Epithelial cell of prostate (primary cell): ENCODE measurements around the gene KLHL40.
A peak's percentile ranks its signal among the peaks of the same experiment; 100 is the strongest.

Experiments used
- DNase-seq: peaks from one replicate; pipeline ENCODE4 v3.0.0-alpha.2; 2011; ENCODE audit warnings: low read depth, low spot score
- H3K27ac ChIP-seq: fragments of 450-650 bp; 2 replicates; pipeline ENCODE4 v1.5.1; 2017; ENCODE audit warnings: mild to moderate bottlenecking

Gene KLHL40

DNA sequence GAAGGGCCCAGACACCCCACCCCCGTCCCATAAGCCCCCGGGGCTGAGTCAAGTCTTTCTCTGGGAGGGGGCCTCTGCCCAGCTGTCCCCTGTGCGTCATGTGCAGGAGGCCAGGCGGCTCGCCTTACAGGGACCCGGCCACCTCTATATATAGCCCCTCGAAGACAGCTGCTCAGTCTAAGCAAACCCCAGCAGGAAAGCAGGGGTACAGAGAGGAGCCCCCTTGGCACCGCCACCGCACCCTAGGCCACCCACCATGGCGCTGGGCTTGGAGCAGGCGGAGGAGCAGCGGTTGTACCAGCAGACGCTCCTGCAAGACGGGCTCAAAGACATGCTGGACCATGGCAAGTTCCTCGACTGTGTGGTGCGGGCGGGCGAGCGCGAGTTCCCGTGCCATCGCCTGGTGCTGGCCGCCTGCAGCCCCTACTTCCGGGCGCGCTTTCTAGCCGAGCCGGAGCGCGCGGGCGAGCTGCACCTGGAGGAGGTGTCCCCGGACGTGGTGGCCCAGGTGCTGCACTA lies at the start of gene KLHL40:
KLHL40 (plus strand) TSS at position 175 of the 519 bp plus-strand sequence; CDS start at position 257, 82 bp downstream.
- DNase-seq = no peak
- peak within 1 kb of the TSS; percentile 9 for H3K27ac ChIP-seq

DNA sequence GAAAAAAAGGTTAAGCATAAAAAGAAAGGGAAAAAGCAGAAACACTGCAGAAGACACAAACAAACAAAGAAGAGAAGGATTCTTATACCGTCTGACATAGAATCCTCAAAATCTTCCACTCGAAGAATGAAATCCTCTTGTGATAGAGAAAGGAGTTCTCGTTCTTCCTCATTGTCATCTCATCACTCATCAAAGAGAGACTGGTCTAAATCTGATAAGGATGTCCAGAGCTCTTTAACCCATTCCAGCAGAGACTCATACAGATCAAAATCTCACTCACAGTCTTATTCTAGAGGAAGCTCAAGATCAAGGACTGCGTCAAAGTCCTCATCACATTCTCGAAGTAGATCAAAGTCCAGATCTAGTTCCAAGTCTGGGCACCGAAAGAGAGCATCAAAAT lies 48.3 kb upstream of the KLHL40 start:
- no peak for DNase-seq
- no peak overlapping the region for H3K27ac ChIP-seq

DNA sequence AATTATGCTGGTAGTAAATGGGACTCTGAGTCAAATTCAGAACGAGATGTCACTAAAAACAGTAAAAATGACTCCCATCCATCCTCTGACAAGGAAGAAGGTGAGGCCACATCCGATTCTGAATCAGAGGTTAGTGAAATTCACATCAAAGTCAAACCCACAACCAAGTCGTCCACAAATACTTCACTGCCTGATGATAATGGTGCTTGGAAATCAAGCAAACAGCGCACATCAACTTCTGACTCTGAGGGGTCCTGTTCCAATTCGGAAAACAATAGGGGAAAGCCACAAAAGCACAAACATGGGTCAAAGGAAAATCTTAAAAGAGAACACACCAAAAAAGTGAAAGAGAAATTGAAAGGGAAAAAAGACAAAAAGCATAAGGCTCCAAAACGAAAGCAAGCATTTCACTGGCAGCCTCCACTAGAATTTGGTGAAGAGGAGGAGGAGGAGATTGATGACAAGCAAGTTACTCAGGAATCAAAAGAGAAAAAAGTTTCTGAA lies 46.9 kb upstream of the KLHL40 start:
- H3K27ac ChIP-seq = no peak overlapping the region
- DNase-seq = no peak

DNA sequence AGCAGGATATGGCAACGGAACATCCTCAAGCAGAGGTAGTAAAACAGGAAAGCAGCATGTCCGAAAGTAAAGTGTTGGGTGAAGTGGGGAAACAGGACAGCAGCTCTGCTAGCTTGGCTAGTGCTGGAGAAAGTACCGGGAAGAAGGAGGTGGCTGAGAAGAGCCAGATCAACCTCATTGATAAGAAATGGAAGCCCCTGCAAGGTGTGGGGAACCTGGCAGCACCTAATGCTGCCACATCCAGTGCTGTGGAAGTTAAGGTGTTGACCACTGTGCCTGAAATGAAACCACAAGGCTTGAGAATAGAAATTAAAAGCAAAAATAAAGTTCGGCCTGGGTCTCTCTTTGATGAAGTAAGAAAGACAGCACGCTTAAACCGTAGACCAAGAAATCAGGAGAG lies 46.1 kb upstream of the KLHL40 start:
- no peak for DNase-seq
- no peak overlapping the region for H3K27ac ChIP-seq

DNA sequence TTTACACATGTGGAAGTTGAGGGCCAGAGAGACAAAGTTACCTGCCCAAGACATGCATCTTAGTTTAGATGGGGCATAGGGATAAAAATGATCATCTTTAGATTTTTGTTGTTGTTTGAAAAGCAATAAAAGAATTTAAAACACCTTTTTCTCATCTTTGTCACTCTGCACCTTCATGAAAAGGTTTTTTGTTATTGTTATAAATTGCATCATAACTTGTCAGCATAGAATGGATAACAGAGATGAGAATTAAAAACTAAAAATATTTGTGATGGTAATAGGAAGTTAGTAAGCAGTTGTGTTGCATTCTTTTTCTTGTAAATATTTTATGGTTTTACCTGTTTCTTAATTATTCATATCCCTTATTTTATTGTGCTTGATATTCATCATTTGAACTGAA lies 45.2 kb upstream of the KLHL40 start:
- DNase-seq = no peak
- H3K27ac ChIP-seq = peak overlapping the region; percentile 42

DNA sequence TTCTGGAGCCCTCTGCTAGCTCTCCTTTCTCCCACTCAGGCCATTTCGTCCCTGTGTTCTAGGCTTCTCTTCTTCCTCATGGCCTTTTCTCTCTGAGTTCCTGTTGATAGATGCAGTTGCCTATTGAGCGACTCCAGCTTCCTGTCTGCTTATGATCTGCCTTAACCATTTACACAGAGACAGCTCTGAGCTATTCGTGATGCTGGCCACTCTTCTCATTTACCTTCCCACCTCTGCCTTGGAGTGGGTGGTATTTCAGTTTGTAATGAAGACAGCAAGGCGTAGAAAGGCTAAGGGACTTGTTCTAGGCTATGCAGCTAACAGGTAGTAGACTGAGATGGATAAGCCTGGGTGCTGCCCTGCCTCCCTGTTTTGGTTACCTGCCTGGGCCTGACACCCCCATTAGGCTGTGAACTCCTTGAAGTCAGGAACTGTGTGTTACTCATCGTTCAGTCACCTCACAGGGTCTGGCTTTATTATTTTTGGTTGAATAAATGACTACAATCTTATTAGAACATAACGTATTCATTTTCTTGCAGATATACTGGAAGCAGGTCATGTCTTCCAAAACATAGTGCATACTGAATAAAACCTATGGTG lies 44.5 kb upstream of the KLHL40 start:
- no peak for DNase-seq

GRCh38 chr3:42647821-42648459 lies 37.4 kb upstream of the KLHL40 start:
- DNase-seq = no peak
- no peak overlapping the region for H3K27ac ChIP-seq

More for the DNA sequence above, 44.5 kb upstream of the KLHL40 start:
- peak overlapping the region; percentile 42 for H3K27ac ChIP-seq

- H3K27ac ChIP-seq = no peak overlapping the region
These were observed 36.3 kb upstream of the KLHL40 start for GRCh38 chr3:42649006-42649405.

GRCh38 chr3:42649783-42650182 lies 35.6 kb upstream of the KLHL40 start:
- no peak for DNase-seq
- no peak overlapping the region for H3K27ac ChIP-seq

More at GRCh38 chr3:42649006-42649405, 36.3 kb upstream of the KLHL40 start:
- no peak for DNase-seq

GRCh38 chr3:42651248-42652091 lies 33.9 kb upstream of the KLHL40 start:
- H3K27ac ChIP-seq = peak overlapping the region; percentile 69
- no peak for DNase-seq

GRCh38 chr3:42652251-42652610 lies 33.1 kb upstream of the KLHL40 start:
- DNase-seq = no peak
- peak overlapping the region; percentile 69 for H3K27ac ChIP-seq

GRCh38 chr3:42652611-42653302 lies 32.6 kb upstream of the KLHL40 start:
- H3K27ac ChIP-seq = peak overlapping the region; percentile 69

GRCh38 chr3:42653303-42653559 lies 32.1 kb upstream of the KLHL40 start:
- no peak for DNase-seq
- peak overlapping the region; percentile 69 for H3K27ac ChIP-seq

More at GRCh38 chr3:42652611-42653302, 32.6 kb upstream of the KLHL40 start:
- DNase-seq = peak; percentile 43

DNA sequence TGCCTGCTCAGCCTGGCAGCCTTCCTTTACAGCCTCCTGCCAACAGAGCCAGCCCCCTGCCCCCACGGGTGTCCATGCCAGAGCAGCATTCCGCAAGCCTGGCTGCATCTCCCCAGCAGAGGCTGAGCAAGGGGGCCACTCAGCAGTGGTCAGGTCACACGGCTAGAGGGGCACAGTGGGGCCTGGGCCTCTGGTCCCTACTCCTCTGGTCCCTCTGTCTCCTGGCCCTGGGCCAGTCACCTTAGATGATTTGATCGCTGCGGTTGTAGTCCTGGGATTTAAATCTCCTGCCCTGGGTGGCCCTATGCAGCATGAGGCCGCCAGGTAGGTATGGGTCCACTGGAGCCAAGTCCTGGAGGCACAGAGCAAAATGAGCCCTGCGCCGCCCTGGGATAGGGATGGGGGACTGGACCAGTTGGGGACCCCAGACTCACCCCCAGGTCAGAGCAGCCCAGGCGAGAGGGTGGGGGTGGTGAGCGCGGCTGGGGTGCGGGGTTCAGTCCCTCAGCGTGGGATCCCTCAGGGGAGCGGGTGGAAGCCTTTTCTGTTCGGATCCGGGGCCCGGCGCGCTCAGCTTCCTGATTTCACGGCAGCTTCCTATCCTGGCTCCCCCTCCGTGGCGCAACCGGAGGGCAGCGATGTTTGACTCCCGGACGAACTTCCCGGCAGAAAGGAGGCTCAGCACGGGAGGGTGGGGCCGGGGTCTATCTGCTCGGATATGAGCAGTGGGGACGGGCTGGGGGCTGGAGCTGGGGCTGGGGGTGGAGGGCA lies 31.6 kb upstream of the KLHL40 start, which contains the start of gene ZBTB47:
ZBTB47 (plus strand) TSS at position 138 of the 771 bp plus-strand sequence. CDS start 4,659 bp downstream, outside the sequence.
- DNase-seq = no peak
- peak within 1 kb of the TSS; percentile 69 for H3K27ac ChIP-seq

DNA sequence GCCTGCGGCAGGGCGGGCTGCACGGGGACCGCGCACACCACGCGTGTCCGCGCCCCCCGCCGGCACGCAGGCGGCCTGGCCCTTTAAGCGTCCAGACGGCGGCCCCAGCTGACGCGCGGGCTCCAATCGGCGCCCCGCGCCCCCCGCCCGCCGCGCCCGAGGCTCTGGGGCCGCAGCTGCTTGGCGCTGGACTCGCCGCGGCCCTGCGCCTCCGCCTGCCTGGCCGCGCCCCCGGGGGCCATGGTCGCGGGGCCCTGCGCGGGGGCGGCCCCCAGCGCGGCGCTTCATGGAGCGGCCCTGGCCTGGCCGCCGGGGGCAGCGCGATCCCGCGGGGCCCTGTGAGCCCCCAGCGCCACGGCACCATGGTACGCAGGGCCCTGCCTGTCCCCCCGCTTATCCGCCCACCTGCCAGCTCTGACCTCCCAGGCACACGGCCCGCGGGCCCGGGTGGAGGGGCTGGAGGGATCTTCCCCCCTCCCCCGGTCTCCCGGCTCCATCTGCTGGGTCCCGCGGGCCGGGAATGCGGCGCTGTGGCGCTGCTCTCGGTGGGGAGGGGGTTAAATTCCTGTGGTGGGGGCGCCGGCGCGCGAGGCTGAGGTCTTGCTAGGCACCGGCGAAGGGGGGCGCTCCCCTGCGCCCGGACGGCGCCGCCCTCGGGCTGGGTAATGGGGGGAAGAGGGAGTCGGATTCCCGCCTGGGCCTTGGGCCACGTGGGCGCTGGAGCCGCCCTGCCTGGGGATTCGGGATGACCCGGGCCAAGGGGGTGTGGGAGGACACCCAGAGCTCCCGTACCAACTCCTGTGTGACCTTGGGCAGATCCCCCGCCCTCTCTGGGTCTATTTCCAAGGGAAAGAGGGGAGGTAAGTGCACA lies 30.8 kb upstream of the KLHL40 start:
- peak overlapping the region; percentile 69 for H3K27ac ChIP-seq
- DNase-seq = no peak

GRCh38 chr3:42655331-42655888 lies 29.9 kb upstream of the KLHL40 start:
- no peak for DNase-seq
- H3K27ac ChIP-seq = peak overlapping the region; percentile 69

DNA sequence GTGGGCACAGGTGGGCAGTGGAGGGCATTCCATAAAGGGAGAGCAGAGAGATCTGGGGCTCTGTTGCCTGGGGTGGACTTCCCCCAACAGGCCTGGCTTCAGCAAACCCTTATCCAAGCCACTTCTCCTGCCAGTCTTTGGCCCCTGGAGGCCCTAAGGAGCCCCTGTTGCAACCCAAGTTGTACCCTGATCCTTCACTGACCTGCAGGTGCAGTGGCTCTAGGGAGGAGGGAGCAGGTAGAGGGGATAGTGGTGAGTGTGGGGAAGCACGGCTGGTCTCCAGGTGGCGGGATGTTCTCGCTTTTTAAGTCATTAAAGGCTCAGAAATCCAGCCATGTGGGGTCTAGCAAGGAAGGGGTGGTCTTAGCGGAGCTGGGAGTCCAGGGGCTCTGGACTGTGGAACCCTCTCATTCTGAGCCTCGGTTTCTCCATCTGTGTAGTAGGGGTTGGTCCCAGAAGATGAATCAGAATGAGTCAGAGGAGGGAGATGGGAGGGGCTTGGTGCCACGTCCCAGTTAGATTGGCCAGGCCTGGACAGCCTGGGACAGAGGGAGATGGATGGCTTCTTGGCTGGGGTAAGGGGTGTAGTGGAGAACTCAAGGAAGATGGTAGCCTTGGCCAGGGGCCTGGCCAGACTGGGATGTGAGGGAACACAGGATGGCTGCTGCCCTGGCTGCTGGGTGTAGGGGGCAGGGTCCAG lies 29.2 kb upstream of the KLHL40 start:
- no peak overlapping the region for H3K27ac ChIP-seq
- no peak for DNase-seq
